Testis (tissue), 3 donors: Measurements from ENCODE around the gene ZNF862. TPM values are rescaled to one million over a fixed set of nuclear protein-coding genes. Genes with fewer than 3 reads are reported as not detected.

Source experiments
- DNase-seq: peaks from one replicate; pipeline ENCODE4 v3.0.0-alpha.2; 2019
- H3K27ac ChIP-seq, 2 donors: fragments of 200-600 bp; sonication (generic); one replicate each; pipeline ENCODE4 v1.5.1; 2019
- H3K27me3 ChIP-seq: fragments of 200-600 bp; sonication (generic); one replicate; pipeline ENCODE4 v1.5.1; 2019
- H3K36me3 ChIP-seq: fragments of 200-600 bp; sonication (generic); one replicate; pipeline ENCODE4 v1.5.1; 2017; ENCODE audit warnings: low read depth; ENCODE audit errors: missing control alignments
- H3K4me1 ChIP-seq: fragments of 200-600 bp; sonication (generic); one replicate; pipeline ENCODE4 v1.5.1; 2019
- H3K4me3 ChIP-seq, 2 donors: fragments of 200-600 bp; sonication (generic); one replicate each; pipeline ENCODE4 v1.5.1; 2017 to 2019
- H3K9me3 ChIP-seq: fragments of 200-600 bp; sonication (generic); one replicate; pipeline ENCODE4 v1.5.1; 2017
- CTCF ChIP-seq, 3 experiments: fragments of 450-650 bp in 2 of 3; fragments of 200-600 bp in 1 of 3; sonication (generic) in 1 of 3; IDR thresholded peaks; one replicate each; pipeline ENCODE4 v1.5.1; 2016 to 2019; ENCODE audit warnings: antibody characterized with exemption in 3 of 3, mild to moderate bottlenecking in 2 of 3, moderate library complexity in 1 of 3
- POLR2A ChIP-seq: fragments of 450-650 bp; IDR thresholded peaks from one replicate; pipeline ENCODE4 v1.6.1; 2017; ENCODE audit warnings: antibody characterized with exemption, mild to moderate bottlenecking, moderate library complexity
- WGBS, 2 donors: methylation state at CpG; one replicate each; pipeline ENCODE4 v1.1.5; 2018; 5-methylcytosine and 5-hydroxymethylcytosine counted together
- intact Hi-C: fragments of 100-400 bp; cut with DNase I; formaldehyde crosslinking; loops from one replicate; pipeline ENCODE4 v1.15.1; 2023; ENCODE audit warnings: low total_unique reads
- polyA plus RNA-seq: library from polyadenylated mRNA; stranded (reverse); fragments of 350-450 nt; fragmentation: Illumina TruSeq; extraction: RNeasy Lipid Tissue Mini Kit (QIAGEN cat#74804); gene quantifications from one replicate; pipeline ENCODE4 v1.2.3, GENCODE V29; 2014; ENCODE audit warnings: low read depth, low replicate concordance; ENCODE audit not compliant: insufficient read depth
- total RNA-seq, 2 donors: library from RNA; depleted of rRNA; stranded (reverse); fragments of >200 nt; gene quantifications; one replicate each; pipeline ENCODE4 v1.2.3, GENCODE V29; 2016

Gene ZNF862
- total and polyA plus RNA-seq, 3 donors from 2014 or later = 12.8 to 24.5 (median 21.6) TPM

GRCh38 chr7:149791411-149792219 lies 46.6 kb upstream of the ZNF862 start:
- Histone ChIP-seq H3K9me3 (no peaks in the 10 kb centered on the region), H3K27ac (no peak overlapping the region), H3K36me3 (no peaks in the 10 kb centered on the region), H3K27me3 (no peaks in the 10 kb centered on the region), H3K4me3 (no peak overlapping the region), H3K4me1 (no peaks in the 10 kb centered on the region)
- no peak for TF ChIP-seq POLR2A
- no peak for DNase-seq
- WGBS, 2 donors = 89 to 96% methylated on average over 7 to 18 of the region's 21 CpGs
- intact Hi-C loops = no loop called here

- Histone ChIP-seq H3K27me3 (no peaks in the 10 kb centered on the region), H3K27ac (no peak overlapping the region), H3K9me3 (no peaks in the 10 kb centered on the region), H3K4me3 (no peak overlapping the region), H3K36me3 (no peaks in the 10 kb centered on the region), H3K4me1 (no peaks in the 10 kb centered on the region)
- intact Hi-C loops = no loop called here
- no peak for DNase-seq
- 80 to 100% methylated on average over 1 to 13 of the region's 15 CpGs for WGBS, 2 donors
- no peak for TF ChIP-seq POLR2A
- no peak for TF ChIP-seq CTCF (IDR thresholded peaks at IDR 0.05)
These were observed 46.0 kb upstream of the ZNF862 start for GRCh38 chr7:149792220-149792595.

- H3K27me3 ChIP-seq = no peaks in the 10 kb centered on the region
- no peaks in the 10 kb centered on the region for H3K4me1 ChIP-seq
- TF ChIP-seq POLR2A (no peak), CTCF (IDR thresholded peaks at IDR 0.05) (no peak)
- WGBS, 2 donors = 80 to 96% methylated on average over 2 to 10 of the region's 10 CpGs
- H3K9me3 ChIP-seq = no peaks in the 10 kb centered on the region
- intact Hi-C loops = no loop called here
- no peak overlapping the region for H3K27ac ChIP-seq
- H3K36me3 ChIP-seq = no peaks in the 10 kb centered on the region
- DNase-seq = no peak
- H3K4me3 ChIP-seq = no peak overlapping the region
These were observed 44.9 kb upstream of the ZNF862 start for GRCh38 chr7:149793261-149793660.

- WGBS, 2 donors = 48 to 65% methylated on average over 2 to 6 of the region's 6 CpGs
- no peak for TF ChIP-seq POLR2A
- no peak for TF ChIP-seq CTCF (IDR thresholded peaks at IDR 0.05)
- no peak for DNase-seq
- Histone ChIP-seq H3K4me3 (no peak overlapping the region), H3K36me3 (no peaks in the 10 kb centered on the region), H3K27ac (no peak overlapping the region), H3K9me3 (no peaks in the 10 kb centered on the region), H3K4me1 (no peaks in the 10 kb centered on the region), H3K27me3 (no peaks in the 10 kb centered on the region)
- intact Hi-C loops = no loop called here
These were observed 43.5 kb upstream of the ZNF862 start for GRCh38 chr7:149794661-149795060.

- intact Hi-C loops = no loop called here
- DNase-seq = no peak
- WGBS, 2 donors = 73% methylated on average over 10 of the region's 10 CpGs; no CpG with 5 or more reads in 1 of the 2 donors
- H3K36me3 ChIP-seq = no peaks in the 10 kb centered on the region
- no peak overlapping the region for H3K27ac ChIP-seq
- no peak overlapping the region for H3K4me3 ChIP-seq
- no peaks in the 10 kb centered on the region for H3K27me3 ChIP-seq
- no peak for TF ChIP-seq CTCF (IDR thresholded peaks at IDR 0.05)
- no peak for TF ChIP-seq POLR2A
- no peaks in the 10 kb centered on the region for H3K4me1 ChIP-seq
- H3K9me3 ChIP-seq = no peaks in the 10 kb centered on the region
These were observed 43.0 kb upstream of the ZNF862 start for GRCh38 chr7:149795126-149795525.
